Stimulated activated CD8-positive, alpha-beta memory T cell treated with anti-CD3 and anti-CD28 coated beads, Interleukin-7, amount 100 ng/mL, for 24 hours (primary cell): ENCODE results near the gene KRTAP16-1.
"Not testable (repeated sequence)": the region's sequence is repeated elsewhere in the genome, so short reads cannot be mapped to it uniquely, and the experiment has no call there.

Experiments
- DNase-seq: peaks from one replicate; pipeline ENCODE4 v3.0.0-alpha.2; 2020; ENCODE audit warnings: low read depth

The KRTAP16-1 gene, protein sequence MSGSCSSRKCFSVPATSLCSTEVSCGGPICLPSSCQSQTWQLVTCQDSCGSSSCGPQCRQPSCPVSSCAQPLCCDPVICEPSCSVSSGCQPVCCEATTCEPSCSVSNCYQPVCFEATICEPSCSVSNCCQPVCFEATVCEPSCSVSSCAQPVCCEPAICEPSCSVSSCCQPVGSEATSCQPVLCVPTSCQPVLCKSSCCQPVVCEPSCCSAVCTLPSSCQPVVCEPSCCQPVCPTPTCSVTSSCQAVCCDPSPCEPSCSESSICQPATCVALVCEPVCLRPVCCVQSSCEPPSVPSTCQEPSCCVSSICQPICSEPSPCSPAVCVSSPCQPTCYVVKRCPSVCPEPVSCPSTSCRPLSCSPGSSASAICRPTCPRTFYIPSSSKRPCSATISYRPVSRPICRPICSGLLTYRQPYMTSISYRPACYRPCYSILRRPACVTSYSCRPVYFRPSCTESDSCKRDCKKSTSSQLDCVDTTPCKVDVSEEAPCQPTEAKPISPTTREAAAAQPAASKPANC

DNA sequence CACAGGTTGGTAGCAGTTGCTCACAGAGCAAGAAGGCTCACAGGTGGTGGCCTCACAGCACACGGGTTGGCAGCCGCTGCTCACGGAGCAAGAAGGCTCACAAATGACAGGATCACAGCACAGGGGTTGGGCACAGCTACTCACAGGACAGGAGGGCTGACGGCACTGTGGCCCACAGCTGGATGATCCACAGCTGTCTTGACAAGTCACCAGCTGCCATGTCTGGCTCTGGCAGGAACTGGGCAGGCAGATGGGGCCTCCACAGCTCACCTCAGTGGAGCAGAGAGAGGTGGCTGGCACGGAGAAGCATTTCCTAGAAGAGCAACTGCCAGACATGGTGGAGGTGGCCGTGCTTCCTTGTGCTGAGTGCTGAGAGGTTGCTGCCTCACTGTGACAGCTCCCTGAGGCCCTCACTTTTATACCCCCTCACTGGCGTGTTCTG is at the start of gene KRTAP16-1:
Gene KRTAP16-1 (minus strand): TSS at position 392 of the 442 bp plus-strand sequence. CDS start 56 bp downstream, at position 336.
- DNase-seq = no peak

DNA sequence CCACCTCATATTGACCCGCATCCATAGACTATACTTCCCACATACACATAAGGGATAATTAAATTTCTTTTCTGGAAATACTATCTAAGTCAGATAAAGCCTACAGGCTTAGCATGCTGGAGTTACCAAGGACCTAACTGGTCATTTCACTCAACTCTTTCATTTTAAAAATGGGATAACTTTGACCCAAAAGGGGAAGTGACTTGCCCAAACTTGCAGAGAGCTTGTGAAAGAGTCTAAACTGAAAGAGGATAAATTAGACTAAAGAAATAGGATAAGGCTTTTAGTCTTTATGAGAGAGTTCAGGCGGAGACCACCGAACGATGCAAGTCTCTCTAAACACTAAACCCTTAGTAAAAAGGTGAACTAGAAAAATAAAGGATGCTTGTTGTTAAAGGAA is 45.4 kb upstream of the KRTAP16-1 start:
- DNase-seq = no peak

DNA sequence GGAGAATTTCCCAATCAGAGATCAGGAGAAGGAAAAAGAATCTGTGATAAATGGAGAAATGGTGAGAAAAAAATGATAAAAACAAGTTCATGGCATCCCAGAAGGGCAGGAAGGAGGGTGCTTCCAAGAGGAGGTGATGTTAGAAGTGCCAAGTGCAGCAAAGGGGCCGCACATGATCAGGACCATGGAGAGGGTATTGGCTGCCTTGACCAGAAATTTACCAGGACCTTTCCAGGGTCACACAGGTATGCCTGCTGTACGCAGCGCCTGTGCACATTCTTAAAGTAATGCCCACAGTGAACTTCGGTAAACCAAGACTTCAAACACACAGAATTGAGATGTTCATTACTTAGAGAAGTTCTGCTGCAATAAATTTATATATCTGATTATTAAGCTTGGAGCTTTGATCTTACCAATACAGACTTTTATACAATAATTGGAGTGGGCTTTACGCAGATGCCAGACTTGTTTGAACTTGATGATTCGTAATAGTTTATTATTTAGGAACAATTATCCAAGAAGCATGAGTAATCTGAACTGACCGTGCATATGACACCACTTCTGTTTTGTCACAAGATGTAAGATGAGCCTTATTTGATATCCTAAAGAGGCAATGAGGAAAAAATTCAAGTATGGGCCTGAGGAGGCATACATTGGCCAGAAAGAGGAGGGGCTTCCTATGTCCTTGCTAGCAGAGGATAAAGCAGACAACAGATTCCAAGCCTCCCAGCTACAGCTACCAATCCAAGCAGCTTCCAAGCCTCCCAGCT is 43.7 kb upstream of the KRTAP16-1 start:
- DNase-seq = no peak

DNA sequence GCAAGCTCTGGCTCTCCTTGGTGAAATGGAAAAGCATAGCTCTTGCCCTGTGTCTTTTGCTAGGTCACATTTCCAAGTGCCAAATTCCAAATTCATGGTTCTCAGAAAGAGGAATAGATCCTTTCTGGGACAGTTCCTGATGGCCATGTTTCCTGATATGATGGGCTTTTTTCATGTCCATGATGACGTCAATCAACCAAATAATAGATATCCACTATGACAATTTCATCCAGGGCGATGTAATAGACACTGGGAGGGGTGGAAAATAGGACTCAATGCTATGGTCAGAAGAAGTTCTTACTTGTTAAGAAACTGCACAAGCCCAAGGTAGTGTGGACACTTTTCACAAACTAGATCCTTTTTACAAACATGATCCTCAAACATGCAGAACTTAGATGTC is 42.1 kb upstream of the KRTAP16-1 start:
- no peak for DNase-seq

DNA sequence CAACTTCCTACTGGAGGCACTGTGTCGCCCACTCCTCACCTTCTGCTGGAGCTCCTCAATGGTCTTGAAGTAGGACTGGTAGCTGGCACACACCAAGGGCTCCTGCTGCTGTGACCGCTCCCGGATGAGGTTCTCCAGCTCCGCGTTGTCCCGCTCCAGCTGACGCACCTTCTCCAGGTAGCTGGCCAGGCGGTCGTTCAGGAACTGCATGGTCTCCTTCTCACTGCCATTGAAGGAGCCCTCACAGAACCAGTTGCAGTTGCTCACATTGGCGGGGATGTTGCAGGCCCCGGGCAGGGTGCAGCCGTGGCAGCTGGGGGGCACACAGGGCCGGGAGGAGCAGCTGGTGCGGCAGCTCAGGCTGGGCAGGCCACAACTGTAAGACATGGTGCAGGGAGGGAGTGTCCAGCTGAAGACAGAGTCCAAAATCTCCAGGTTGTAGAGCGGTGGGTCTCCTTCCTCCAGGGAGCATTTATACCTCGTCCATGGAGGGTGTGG is 41.3 kb upstream of the KRTAP16-1 start, which contains the start of gene KRT33A:
Gene KRT33A (minus strand): TSS at position 448 of the 498 bp plus-strand sequence. CDS start 61 bp downstream, at position 387.
- DNase-seq = not testable (repeated sequence)

DNA sequence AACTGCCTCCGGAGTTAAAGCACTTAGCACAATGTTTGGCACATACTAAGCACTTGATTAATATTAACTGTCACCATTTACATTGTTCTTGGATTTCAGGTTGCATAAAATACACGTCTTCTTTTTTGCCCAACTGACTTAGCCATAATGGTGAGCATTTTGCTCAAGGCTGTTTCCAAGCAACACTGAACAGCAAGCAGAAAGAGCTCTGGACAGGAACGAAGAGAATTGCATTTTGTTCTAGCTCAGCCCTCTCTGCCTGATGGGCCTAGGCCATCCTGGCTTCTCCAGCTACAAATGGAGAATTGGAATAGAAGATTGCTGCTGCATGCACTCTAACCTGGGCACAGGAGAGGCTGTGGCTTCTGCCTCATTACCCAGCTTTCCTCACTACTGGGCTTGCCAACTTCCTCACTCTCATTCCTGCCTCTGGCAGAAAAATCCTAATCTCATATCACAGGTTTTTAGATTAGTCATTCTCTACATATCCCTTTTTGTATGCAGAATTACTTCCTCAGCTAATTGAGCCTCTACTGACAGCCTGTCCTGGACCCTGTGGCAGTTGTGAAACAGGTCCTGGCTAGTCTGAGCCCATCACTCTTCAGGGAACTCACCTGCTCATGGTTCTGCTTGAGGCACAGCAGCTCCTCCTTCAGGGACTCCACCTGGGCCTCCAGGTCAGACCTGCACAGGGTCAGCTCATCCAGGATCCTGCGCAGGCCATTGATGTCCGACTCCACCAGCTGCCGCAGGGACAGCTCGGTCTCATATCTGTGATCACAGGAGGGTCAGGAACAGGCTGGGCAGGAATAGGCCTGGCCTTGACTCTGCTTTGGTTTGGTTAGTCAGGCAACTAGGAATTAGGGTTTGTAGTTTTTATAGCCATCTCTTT is 39.0 kb upstream of the KRTAP16-1 start:
- no peak for DNase-seq

DNA sequence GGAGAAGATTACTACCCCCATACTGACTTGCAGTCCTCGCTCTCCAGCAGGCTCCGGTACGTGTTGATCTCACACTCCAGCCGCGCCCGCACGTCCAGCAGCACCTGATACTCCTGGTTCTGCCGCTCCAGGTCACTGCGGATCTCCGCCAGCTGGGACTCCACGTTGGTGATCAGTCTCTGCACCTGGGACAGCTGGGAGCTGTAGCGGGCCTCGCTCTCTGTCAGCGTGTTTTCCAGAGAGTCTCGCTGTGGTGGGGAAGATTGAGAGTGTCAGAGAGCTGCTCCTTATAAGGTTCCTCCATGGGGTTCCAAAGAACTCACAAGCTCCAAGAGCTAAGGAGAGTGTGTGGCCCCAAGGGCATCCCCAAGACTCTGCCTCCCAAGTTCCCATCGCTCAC is 37.3 kb upstream of the KRTAP16-1 start:
- not testable (repeated sequence) for DNase-seq

DNA sequence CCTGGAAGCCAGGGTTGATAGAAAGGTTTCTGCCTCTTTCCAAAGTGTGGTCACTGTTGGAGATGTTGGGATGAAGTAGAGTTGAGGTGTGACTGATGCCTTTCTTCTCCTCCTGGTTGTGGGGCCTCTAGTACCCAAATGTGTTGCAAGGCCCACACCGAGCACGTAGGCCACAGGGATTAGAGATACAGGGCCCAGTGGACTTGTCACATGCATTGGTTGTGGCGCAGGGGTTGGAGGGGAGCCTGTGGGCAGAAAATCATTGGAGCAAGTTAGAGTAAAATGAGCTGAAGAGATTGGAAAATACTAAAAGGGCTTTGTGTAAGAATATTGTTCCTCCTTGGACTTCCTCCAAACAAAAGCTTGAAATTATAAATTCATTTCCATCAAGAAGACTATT is 36.9 kb upstream of the KRTAP16-1 start:
- no peak for DNase-seq

DNA sequence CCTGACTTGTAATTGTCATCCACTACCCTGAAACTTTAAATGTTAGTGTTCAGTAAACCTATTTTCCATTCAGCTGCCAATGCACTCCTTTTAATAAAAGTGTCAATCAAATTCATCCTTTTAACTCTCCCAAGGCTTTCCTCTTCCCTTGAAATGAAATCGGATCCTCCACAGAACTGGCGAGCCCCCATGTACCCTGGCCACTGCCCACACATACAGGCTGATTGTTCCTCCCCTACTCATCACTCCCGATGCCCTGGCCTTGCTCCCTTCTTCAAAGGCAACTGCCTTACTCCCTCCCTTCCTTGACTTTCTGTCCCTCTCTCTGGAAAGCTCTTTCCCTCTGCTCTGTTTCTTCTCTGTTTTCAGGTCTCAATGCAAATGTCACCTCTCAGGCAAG is 33.9 kb upstream of the KRTAP16-1 start:
- DNase-seq = no peak

DNA sequence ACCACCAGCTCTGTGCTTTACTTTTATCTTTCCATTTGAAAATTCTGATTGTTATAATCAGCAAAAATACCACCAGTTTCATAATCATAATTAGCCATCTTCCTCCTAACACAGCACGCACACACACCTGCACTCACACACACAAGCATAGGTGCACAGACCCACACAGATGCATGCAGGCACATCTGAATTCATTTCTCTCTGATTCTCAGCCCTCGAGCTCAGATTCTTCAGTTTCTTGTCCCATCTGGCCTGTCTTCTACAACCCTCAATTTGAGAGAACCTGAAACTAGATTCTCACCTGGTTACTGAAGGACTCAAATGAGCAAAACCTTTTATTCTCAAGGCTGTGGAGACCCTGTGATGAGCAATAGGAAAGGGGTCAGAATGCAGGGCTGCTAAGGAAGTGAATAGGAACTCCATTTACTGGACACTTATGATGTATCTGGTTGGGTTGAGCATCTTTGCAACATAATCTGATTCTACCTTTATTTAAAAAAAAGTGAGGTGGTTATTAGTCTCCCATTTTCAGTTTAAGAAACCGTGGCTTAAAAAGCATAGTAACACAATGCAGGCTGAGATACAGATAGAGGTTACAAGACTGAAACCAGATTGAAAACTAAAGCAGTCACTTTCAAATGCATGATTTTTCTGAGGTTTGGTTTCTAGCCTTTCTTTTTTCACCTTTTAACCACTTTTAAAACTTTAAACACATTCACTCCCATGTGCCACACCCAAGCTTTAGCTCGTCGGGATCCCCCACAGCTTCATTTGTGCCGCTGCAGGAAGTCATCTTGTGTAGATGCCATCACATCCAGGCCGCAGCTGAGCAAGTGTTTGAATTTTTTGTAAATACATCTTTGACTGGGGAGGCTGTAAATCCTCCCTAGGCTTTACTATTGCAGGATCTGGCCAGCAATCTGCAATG is 32.1 kb upstream of the KRTAP16-1 start:
- DNase-seq = no peak

DNA sequence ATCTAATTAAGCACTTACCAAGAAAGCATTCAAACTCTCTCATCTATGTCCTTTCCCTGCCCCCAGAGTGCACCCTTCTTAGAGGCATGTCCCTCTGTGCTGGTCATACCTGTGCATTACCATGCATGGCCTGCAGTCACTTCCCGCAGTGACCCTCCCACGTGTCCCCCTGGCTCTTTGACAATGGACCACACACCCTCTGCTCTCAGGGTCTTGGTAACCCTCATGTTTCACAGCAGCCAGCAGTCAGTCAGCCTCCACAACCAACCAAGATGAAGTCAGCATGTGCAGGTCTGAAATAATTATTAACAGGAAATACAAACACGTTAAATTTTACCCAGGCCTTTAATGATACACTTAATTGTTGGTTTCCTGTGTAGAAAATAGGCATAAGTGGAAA is 31.4 kb upstream of the KRTAP16-1 start:
- no peak for DNase-seq

DNA sequence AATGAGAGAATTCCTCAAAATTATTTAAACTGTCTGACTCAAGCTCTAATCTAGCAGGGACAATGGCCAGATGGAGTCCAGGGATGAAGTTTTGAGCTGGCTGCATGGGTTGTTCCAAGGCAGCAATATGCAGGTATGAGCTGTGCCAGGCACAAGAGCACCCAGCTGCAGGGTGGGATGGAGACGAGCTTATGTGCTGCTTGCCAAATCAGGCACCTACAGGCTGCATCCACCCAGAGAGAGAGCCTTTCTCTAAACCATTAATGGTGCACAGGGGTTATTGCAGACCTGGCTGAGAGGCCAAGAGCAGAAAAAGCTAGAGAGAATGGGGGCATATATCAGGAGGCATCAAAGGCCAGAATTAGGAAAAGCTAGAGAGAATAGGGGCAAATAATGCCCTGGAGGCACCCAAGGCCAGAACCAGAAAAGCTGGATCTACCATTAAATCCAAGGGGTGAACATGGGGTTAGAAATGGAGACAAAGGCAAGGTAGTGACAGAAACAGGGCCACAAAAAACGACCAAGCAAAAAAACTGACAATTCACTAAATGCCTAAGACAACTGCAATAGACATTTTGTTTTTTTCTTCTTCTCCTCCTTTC is 30.6 kb upstream of the KRTAP16-1 start:
- no peak for DNase-seq

DNA sequence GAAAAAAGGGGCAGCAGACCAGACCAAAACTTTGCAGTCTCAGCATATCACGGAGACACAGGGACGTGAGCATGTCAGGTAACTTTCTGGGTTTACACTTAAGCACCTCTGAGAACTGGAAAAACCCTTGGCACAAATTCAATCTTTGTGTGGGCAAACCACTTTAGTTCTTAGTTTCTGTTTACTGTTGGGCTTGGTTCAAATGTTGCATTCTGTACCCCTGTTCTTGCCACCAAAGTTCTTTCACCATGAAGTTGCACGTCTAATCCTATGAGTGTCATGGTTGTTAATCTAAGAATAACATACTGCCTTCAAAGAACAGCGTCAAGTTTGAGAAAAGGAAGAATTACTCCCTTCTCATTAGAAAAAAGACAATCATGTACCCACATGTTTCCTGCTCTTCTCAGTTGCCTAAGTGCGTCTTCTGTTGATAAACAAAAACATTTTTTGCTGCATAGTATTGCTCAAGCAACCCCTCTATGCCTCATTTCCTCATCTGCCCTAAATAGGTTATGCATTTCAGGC is 29.9 kb upstream of the KRTAP16-1 start:
- DNase-seq = no peak

DNA sequence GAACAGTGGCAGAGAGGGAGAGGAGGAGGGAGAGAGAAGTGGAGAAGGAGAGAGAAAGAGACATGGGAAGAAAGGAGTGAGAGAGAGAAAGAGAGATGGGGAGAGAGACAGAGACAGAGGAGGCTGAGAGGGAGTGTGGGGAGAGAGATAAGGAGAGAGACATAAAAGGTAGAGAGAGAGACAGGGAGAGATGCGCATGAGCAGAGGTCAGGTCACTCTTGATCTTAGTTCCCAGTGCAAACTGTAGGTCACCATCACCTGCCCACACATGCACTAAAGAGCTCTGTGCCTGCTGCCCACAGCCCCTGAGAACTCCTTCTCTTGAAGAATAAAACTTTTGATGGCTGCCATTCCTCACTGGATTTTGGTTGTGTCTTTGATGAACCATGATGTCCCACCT is 26.6 kb upstream of the KRTAP16-1 start:
- no peak for DNase-seq

DNA sequence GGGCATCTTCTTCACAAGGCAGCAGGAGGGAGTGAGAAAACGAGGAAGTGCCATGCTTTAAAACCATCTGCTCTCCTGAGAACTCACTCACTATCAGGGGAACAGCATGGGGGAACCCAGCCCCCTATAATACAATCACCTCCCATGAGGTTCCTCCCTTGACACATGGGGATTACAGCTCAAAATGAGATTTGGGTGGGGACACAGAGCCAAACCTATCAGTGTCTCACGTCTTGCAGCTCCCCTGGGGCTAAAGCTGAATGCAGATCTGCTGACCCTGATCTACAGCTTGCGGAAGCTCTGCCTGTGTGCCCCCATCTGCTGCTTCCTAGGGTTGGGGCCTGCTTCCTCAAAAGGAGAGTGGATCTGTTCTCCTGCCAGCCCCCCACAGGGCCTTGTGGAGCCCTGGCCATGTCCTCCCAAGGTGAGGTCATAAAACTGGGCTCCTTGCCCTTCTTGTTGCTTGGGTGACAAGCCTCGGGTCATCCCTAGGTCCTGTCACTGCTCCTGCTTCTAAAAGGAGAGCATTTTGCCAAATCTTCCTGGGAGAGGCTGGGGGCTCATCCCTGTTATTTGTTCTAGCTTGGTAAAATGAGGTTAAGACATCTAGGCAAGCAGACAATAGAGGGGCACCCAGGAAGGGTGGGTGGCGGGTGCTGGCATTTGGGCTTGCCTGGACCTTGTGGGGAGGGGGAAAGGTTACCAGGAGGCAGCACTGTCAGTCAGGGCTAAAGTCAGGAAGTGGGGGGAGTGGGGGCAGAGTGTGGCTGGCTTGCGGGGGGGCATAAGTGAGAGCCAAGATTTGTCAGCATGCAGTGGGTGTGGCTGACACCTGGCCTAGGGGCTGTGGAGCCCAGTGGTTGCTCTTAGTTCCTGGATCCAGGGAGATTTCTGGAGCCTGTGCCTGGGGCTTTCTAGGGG is 25.5 kb upstream of the KRTAP16-1 start:
- no peak for DNase-seq

DNA sequence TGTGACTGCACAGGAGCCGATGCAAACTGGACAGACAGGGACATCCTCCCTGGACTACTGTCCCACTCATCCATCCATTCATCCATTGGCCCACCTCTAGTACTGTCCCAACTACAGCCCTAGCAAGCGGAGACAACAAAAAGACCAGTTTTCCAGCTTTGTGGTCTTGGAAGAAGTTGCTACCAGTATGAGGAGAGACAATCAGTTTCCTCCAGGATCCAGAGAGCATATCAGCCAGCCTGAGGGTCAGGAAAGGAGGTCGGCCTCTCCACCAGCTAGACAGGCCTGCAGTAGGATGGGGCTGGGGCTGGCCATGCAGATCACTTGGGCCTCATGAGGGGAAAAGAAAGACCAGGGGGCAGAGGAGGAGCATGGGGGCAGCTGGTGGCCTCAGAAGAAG is 24.7 kb upstream of the KRTAP16-1 start:
- DNase-seq = no peak

DNA sequence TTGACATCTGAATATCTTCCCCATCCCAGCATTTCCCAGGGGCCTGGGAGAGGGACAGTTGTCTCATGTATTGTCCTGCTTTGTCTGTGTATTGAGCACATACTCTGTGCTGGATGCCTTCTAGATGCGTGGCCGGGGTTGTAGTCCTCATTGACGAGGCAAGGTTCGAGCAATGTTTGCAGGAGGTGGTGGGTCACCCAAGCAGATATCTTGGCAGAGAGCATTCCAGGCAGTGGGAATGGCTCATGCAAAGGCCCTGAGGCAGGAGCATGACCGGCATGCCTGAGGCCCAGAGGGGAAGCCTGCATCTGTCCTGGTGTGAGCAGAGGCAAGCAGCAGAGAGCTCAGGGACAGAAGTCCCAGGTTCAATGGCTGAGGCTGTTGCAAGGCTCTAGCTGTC is 24.0 kb upstream of the KRTAP16-1 start:
- DNase-seq = no peak

DNA sequence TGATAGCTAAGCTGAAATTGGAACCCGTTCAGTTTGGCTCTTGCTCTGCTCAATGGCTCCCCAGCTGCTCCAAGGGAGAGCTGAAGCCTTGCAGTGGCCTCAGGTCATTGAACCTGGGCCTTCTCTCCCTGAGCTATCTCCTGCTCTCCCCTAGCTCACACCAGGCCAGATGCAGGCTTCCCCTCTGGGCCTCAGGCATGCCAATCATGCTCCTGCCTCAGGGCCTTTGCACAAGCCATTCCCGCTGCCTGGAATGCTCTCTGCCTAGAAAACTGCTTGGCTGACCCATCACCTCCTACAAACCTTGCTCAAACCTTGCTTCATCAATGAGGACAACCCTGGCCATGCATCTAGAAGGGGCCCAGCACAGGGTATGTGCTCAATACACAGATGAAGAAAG is 23.1 kb upstream of the KRTAP16-1 start:
- DNase-seq = no peak

DNA sequence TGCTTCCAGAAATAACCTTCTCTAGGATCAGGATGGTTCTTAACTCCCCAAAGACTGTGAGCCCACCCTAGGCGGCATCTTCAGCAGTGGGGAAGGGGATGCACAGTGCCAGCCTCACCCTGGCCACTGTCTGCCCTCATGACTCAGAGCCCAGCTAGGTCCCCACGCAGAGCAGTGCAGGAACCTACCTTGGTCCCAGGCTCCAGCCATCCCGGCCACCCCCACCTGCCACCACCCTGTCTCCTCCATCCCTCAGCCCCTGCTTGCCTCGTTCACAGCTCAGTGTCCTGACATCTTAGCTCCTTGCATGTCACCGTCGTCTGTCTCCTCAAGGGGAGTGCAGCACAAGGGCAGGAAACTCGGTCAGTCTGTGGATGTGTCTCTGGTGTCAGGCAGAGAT is 22.5 kb upstream of the KRTAP16-1 start:
- no peak for DNase-seq
